A673 (cell line): Measurements from ENCODE around the gene FADS3. TPM values are rescaled to one million over a fixed set of nuclear protein-coding genes. Genes with fewer than 3 reads are reported as not detected.
A peak's percentile ranks its signal among the peaks of the same experiment; 100 is the strongest.

ENCODE experiments used
- BruUV-seq: library from RNA; stranded (reverse); fragments of 400-500 nt; replicated peaks from 2 replicates; lab custom pipeline; 2021; lab: Mats Ljungman, UMichigan
- CTCF ChIA-PET: fragments of 300-600 bp; sonication (Branson Sonifier 250); formaldehyde crosslinking; loops from one replicate; lab custom pipeline; 2022; ENCODE audit warnings: antibody characterized with exemption; lab: Charles Lee
- POLR2A ChIA-PET: fragments of 300-600 bp; sonication (Branson Sonifier 250); formaldehyde crosslinking; loops from one replicate; lab custom pipeline; 2022; ENCODE audit warnings: antibody characterized with exemption; ENCODE audit not compliant: low non-redundant PET; lab: Charles Lee
- DNase-seq: peaks from one replicate; pipeline ENCODE4 v3.0.0-alpha.2; 2015; ENCODE audit warnings: low spot score
- H3K27ac ChIP-seq: fragments of 200-600 bp; sonication (generic); 2 replicates; pipeline ENCODE4 v1.5.1; 2016; ENCODE audit warnings: mixed run types, low read depth, mild to moderate bottlenecking, mixed read lengths, antibody characterized with exemption, low read length; ENCODE audit not compliant: poor library complexity, severe bottlenecking
- H3K27me3 ChIP-seq: fragments of 200-600 bp; sonication (generic); replicated peaks from 2 replicates; pipeline ENCODE4 v1.6.1; 2017; ENCODE audit warnings: mixed run types, low read depth, mild to moderate bottlenecking, mixed read lengths, antibody characterized with exemption, low read length; ENCODE audit not compliant: insufficient read depth, poor library complexity
- H3K36me3 ChIP-seq: fragments of 200-600 bp; sonication (generic); 2 replicates; pipeline ENCODE4 v1.6.1; 2016; ENCODE audit warnings: mixed run types, mild to moderate bottlenecking, mixed read lengths, antibody characterized with exemption, low read length; ENCODE audit not compliant: insufficient read depth, poor library complexity, severe bottlenecking
- H3K4me1 ChIP-seq: fragments of 200-600 bp; sonication (generic); 2 replicates; pipeline ENCODE4 v1.6.1; 2017; ENCODE audit warnings: mixed run types, mild to moderate bottlenecking, mixed read lengths, antibody characterized with exemption, low read length; ENCODE audit not compliant: insufficient read depth, poor library complexity, severe bottlenecking
- H3K4me3 ChIP-seq: fragments of 200-600 bp; sonication (generic); 2 replicates; pipeline ENCODE4 v1.5.1; 2016; ENCODE audit warnings: low read depth, mixed run types, mild to moderate bottlenecking, mixed read lengths, low read length; ENCODE audit not compliant: poor library complexity, severe bottlenecking
- H3K9me3 ChIP-seq: fragments of 200-600 bp; sonication (generic); 2 replicates; pipeline ENCODE4 v1.6.1; 2016; ENCODE audit warnings: mixed run types, low read depth, mild to moderate bottlenecking, mixed read lengths, antibody characterized with exemption, low read length; ENCODE audit not compliant: poor library complexity, severe bottlenecking
- CTCF ChIP-seq: fragments of 300-800, 200-600 bp; sonication (generic); conservative IDR thresholded peaks from 2 replicates; pipeline ENCODE4 v1.5.1; 2017; ENCODE audit warnings: low read depth, mild to moderate bottlenecking, antibody characterized with exemption, low read length, moderate library complexity, mixed read lengths
- EZH2 ChIP-seq: fragments of 200-600 bp; sonication (generic); IDR thresholded peaks from 2 replicates; pipeline ENCODE4 v1.6.1; 2017; ENCODE audit warnings: borderline replicate concordance, low read depth, mild to moderate bottlenecking, mixed read lengths, antibody characterized with exemption, low read length; ENCODE audit not compliant: poor library complexity, severe bottlenecking
- intact Hi-C: fragments of 100-400 bp; cut with micrococcal nuclease; formaldehyde crosslinking; loops from one replicate; pipeline ENCODE4 v1.10.0; 2022; ENCODE audit not compliant: unreplicated experiment
- total RNA-seq: library from RNA; stranded (reverse); gene quantifications from 2 replicates; pipeline ENCODE4 v1.2.3, GENCODE V29; 2021

Gene FADS3
- total RNA-seq, 1 experiment from 2014 or later: 23.3 TPM

DNA sequence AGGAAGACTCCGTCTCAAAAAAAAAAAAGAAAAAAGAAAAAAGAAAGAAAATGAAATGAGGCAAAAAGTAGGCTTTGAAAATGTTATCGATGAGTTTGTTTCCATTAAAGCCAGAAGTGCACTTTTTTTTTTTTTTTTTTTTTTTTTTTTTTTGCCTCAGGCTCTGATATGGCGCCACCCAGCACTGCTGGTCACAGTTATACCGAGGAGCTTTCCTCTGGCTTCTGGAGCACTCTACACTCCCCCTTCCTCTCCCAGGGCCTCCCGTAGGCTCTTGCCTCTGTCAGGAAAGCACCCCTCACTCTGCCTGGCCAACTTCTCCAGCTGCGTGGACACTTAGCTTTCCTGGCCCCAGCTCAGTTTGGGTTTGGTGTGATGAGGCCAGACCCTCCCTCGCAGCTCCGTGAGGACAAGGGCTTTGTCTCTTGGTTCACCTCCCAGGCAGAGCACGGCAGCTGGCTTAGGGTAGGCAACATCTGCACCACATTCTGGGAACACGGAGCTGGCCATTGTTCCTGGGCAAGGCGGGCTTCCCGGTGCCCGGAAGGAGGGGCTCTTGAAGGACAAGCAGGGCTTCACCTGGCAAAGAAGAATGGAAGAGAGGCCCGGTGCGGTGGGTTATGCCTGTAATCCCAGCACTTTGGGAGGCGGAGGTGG is 46.3 kb downstream of the FADS3 start:
- Histone ChIP-seq H3K4me3 (no peak overlapping the region), H3K36me3 (peaks cover 100% of the 10 kb centered on the region), H3K9me3 (no peaks in the 10 kb centered on the region), H3K4me1 (peaks cover 4% of the 10 kb centered on the region), H3K27ac (peak overlapping the region; percentile 65), H3K27me3 (no peaks in the 10 kb centered on the region)
- no peak for TF ChIP-seq CTCF
- no peak for DNase-seq
- ChIA-PET POLR2A (no interaction called here), CTCF (no interaction called here)
- no TSS peak for BruUV-seq
- intact Hi-C loops: no loop called here

GRCh38 chr11:61842528-61842820 is 48.9 kb downstream of the FADS3 start:
- Histone ChIP-seq H3K9me3 (no peaks in the 10 kb centered on the region), H3K36me3 (peaks cover 99% of the 10 kb centered on the region), H3K27ac (peak overlapping the region; percentile 57), H3K27me3 (no peaks in the 10 kb centered on the region), H3K4me1 (peaks cover 4% of the 10 kb centered on the region), H3K4me3 (no peak overlapping the region)
- no peak for DNase-seq
- TF ChIP-seq EZH2 (no peak), CTCF (no peak)
- intact Hi-C loops: no loop called here
- CTCF ChIA-PET: no interaction called here
- POLR2A ChIA-PET: no interaction called here
- no TSS peak for BruUV-seq

DNA sequence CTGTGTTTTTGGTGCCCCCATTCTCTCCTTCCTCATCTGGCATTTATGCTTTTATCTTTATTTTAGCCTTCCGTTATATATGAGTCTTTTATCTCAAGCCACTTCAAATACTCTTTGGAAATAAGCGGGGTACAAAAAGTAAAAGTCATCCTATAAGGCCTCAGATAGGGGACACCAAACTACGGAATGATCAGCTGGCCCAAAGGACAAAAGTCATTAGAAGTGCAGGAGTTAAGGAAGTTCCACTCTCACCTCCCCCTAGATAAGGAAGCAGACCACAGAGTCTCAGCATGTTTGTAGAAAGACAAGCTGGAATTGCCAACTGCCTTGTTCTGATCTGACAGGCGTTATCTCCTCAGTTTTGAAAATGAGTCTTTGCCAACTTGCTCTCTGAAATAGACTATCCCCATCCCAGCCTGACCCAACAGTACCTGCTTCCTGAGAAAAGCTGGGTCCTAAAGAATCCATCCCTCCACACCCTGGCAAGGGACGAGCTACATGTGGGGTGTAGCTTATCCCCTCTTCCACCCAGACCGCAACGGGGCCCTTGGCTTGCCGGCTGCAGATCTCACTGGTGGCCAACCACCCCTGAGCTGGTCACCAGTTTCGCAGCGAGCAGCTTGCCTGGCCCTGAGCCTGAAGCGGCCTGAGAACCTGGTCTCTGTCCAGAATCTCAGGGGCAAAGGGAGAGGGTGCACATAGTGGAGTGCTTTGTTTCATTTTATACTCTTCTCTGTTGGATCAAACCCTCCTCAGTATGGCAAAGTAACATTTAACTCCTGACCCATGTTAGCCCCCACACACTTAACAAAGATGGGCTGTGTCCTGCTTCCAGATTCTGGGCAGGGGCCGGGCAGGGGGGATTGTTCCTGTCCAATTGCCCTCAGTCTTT is 49.5 kb downstream of the FADS3 start:
- DNase-seq: no peak
- intact Hi-C loops: no loop called here
- Histone ChIP-seq H3K4me1 (peaks cover 9% of the 10 kb centered on the region), H3K9me3 (no peaks in the 10 kb centered on the region), H3K27ac (peak overlapping the region; percentile 57), H3K36me3 (peaks cover 99% of the 10 kb centered on the region), H3K4me3 (no peak overlapping the region), H3K27me3 (no peaks in the 10 kb centered on the region)
- ChIA-PET POLR2A (interaction anchor here (0.9 kb wide), 1 partner anchor 25 kb away, joined by 11 read pairs; no protein-coding TSS in a partner anchor), CTCF (interaction anchor here (0.6 kb wide), 1 partner anchor 8 kb away, joined by 4 read pairs; no protein-coding TSS in a partner anchor)
- no peak for TF ChIP-seq EZH2
- no peak for TF ChIP-seq CTCF
- BruUV-seq: TSS peak; percentile 11
